Measurements from ENCODE around the gene RGS19. TPM values are rescaled to one million over a fixed set of nuclear protein-coding genes. Genes with fewer than 3 reads are reported as not detected.
"Not testable (repeated sequence)": the region's sequence is repeated elsewhere in the genome, so short reads cannot be mapped to it uniquely, and the experiment has no call there.

The RGS19 gene
- total RNA-seq, result 6.5 and 7.6 TPM in 2 replicates
- long read RNA-seq, partial matches to known transcripts, result 1 of 3 reads
- long read RNA-seq, other reads (novel, unspliced or antisense), result 0 of 3 reads

GRCh38 chr20:64079273-64080012, at the start of gene RGS19:
Gene RGS19 (minus strand): TSS chr20:64079518. CDS start chr20:64076886, 2,632 bp downstream.
- Mint-ChIP-seq H3K4me1 (ENCODE audit: low read depth) (peaks cover 8% of the 10 kb centered on the region), H3K27ac (peak within 1 kb of the TSS; percentile 41), H3K36me3 (ENCODE audit: insufficient read depth) (no peaks in the 10 kb centered on the region), H3K9me3 (ENCODE audit: low read depth) (no peaks in the 10 kb centered on the region), H3K27me3 (peaks cover 30% of the 10 kb centered on the region), H3K4me3 (ENCODE audit: low read depth) (peak within 1 kb of the TSS; percentile 75)
- no peak for TF ChIP-seq CTCF (IDR thresholded peaks at IDR 0.05; ENCODE audit: unreplicated experiment)
- peak; percentile 51 for DNase-seq (ENCODE audit: low spot score, unreplicated experiment)

- H3K27me3 Mint-ChIP-seq, result peaks cover 35% of the 10 kb centered on the region
- not testable (repeated sequence) for H3K36me3 Mint-ChIP-seq (ENCODE audit: insufficient read depth); H3K27ac Mint-ChIP-seq; H3K4me3 Mint-ChIP-seq (ENCODE audit: low read depth); H3K4me1 Mint-ChIP-seq (ENCODE audit: low read depth); H3K9me3 Mint-ChIP-seq (ENCODE audit: low read depth); DNase-seq (ENCODE audit: low spot score, unreplicated experiment)
Measured at GRCh38 chr20:64123517-64123916, 44.2 kb upstream of the RGS19 start.

- DNase-seq (ENCODE audit: low spot score, unreplicated experiment); H3K9me3 Mint-ChIP-seq (ENCODE audit: low read depth); H3K36me3 Mint-ChIP-seq (ENCODE audit: insufficient read depth); H3K4me1 Mint-ChIP-seq (ENCODE audit: low read depth); H3K27ac Mint-ChIP-seq; H3K4me3 Mint-ChIP-seq (ENCODE audit: low read depth): not testable (repeated sequence)
- peaks cover 32% of the 10 kb centered on the region for H3K27me3 Mint-ChIP-seq
Measured at GRCh38 chr20:64122927-64123326, 43.6 kb upstream of the RGS19 start.

GRCh38 chr20:64121586-64121985, 42.3 kb upstream of the RGS19 start:
- Mint-ChIP-seq H3K4me1 (ENCODE audit: low read depth) (no peaks in the 10 kb centered on the region), H3K27ac (peak overlapping the region; percentile 70), H3K27me3 (peaks cover 32% of the 10 kb centered on the region), H3K4me3 (ENCODE audit: low read depth) (no peak overlapping the region), H3K36me3 (ENCODE audit: insufficient read depth) (no peaks in the 10 kb centered on the region), H3K9me3 (ENCODE audit: low read depth) (no peaks in the 10 kb centered on the region)
- DNase-seq (ENCODE audit: low spot score, unreplicated experiment), result no peak
- TF ChIP-seq CTCF (IDR thresholded peaks at IDR 0.05; ENCODE audit: unreplicated experiment), result no peak

- H3K27me3 Mint-ChIP-seq, result peaks cover 36% of the 10 kb centered on the region
- no peak for TF ChIP-seq CTCF (IDR thresholded peaks at IDR 0.05; ENCODE audit: unreplicated experiment)
- no peak for DNase-seq (ENCODE audit: low spot score, unreplicated experiment)
- no peaks in the 10 kb centered on the region for H3K9me3 Mint-ChIP-seq (ENCODE audit: low read depth)
- no peaks in the 10 kb centered on the region for H3K36me3 Mint-ChIP-seq (ENCODE audit: insufficient read depth)
- peak overlapping the region; percentile 82 for H3K27ac Mint-ChIP-seq
- H3K4me1 Mint-ChIP-seq (ENCODE audit: low read depth), result no peaks in the 10 kb centered on the region
- no peak overlapping the region for H3K4me3 Mint-ChIP-seq (ENCODE audit: low read depth)
Measured at GRCh38 chr20:64119681-64120341, 40.5 kb upstream of the RGS19 start.

- no peak overlapping the region for H3K4me3 Mint-ChIP-seq (ENCODE audit: low read depth)
- no peaks in the 10 kb centered on the region for H3K4me1 Mint-ChIP-seq (ENCODE audit: low read depth)
- no peak for TF ChIP-seq CTCF (IDR thresholded peaks at IDR 0.05; ENCODE audit: unreplicated experiment)
- H3K27ac Mint-ChIP-seq, result no peak overlapping the region
- no peak for DNase-seq (ENCODE audit: low spot score, unreplicated experiment)
- H3K36me3 Mint-ChIP-seq (ENCODE audit: insufficient read depth), result no peaks in the 10 kb centered on the region
- H3K9me3 Mint-ChIP-seq (ENCODE audit: low read depth), result no peaks in the 10 kb centered on the region
- peaks cover 33% of the 10 kb centered on the region for H3K27me3 Mint-ChIP-seq
Measured at GRCh38 chr20:64119301-64119680, 40.0 kb upstream of the RGS19 start.

GRCh38 chr20:64117432-64117777, 38.1 kb upstream of the RGS19 start:
- not testable (repeated sequence) for DNase-seq (ENCODE audit: low spot score, unreplicated experiment); H3K36me3 Mint-ChIP-seq (ENCODE audit: insufficient read depth); H3K27ac Mint-ChIP-seq; H3K4me1 Mint-ChIP-seq (ENCODE audit: low read depth); H3K4me3 Mint-ChIP-seq (ENCODE audit: low read depth); H3K9me3 Mint-ChIP-seq (ENCODE audit: low read depth)
- peaks cover 20% of the 10 kb centered on the region for H3K27me3 Mint-ChIP-seq
